ENCODE results near the gene ZNF30. TPM values are rescaled to one million over a fixed set of nuclear protein-coding genes. Genes with fewer than 3 reads are reported as not detected.
"Not testable (repeated sequence)": the region's sequence is repeated elsewhere in the genome, so short reads cannot be mapped to it uniquely, and the experiment has no call there.

Gene ZNF30
- total and polyA plus RNA-seq, 2 of the 4 experiments (the other 2 are of a cell fraction): 1.3 to 2.9 TPM

- CTCF ChIA-PET; H4K8ac ChIP-seq (ENCODE audit: low read depth in 2 of 2, low read length in 2 of 2); H2BK20ac ChIP-seq (ENCODE audit: low read depth, low read length); H3K4me1 ChIP-seq (ENCODE audit: control insufficient read depth, insufficient read depth, low read length); H3K9ac ChIP-seq (ENCODE audit: low read depth, low read length); DNase-seq; H2AK5ac ChIP-seq (ENCODE audit: low read depth, low read length); H3K56ac ChIP-seq (ENCODE audit: extremely low read depth, insufficient read depth, low read length); intact Hi-C loops (cut with micrococcal nuclease); H3K4me3 ChIP-seq (ENCODE audit: insufficient read depth, low read depth, low read length); H2AFZ ChIP-seq (replicated peaks; ENCODE audit: low read length, poor library complexity); H3K4me2 ChIP-seq (ENCODE audit: low read depth, low read length); ATAC-seq (ENCODE audit: low read depth); H3K4ac ChIP-seq (ENCODE audit: low read depth, low read length); BruUV-seq (replicated peaks); H4K91ac ChIP-seq (ENCODE audit: insufficient read depth, low read depth, low read length); H4K5ac ChIP-seq (ENCODE audit: low read depth, low read length); H3K27me3 ChIP-seq (ENCODE audit: control insufficient read depth, insufficient read depth, low read length); H2AK9ac ChIP-seq (replicated peaks; ENCODE audit: low read depth, low read length, poor library complexity); in situ Hi-C loops (cut with MboI; ENCODE audit: low sequenced_read_pairs); H3K36me3 ChIP-seq (ENCODE audit: control insufficient read depth, insufficient read depth, low read length); dilution Hi-C loops (cut with HindIII; ENCODE audit: low sequenced_read_pairs, unreplicated experiment); H2BK5ac ChIP-seq (ENCODE audit: low read depth, low read length, poor library complexity, severe bottlenecking); H3K23ac ChIP-seq (ENCODE audit: low read depth, low read length); H3K18ac ChIP-seq (ENCODE audit: low read depth, low read length); H2BK15ac ChIP-seq (ENCODE audit: low read depth, low read length); H3K27ac ChIP-seq (ENCODE audit: insufficient read depth, low read length); H3K14ac ChIP-seq (replicated peaks; ENCODE audit: low read depth, low read length); H2BK120ac ChIP-seq (ENCODE audit: low read depth, low read length): not testable (repeated sequence)
- Histone ChIP-seq H3K79me1 (ENCODE audit: low read depth in 1 of 2, low read length in 2 of 2) (peaks cover 21 to 32% of the 10 kb centered on the region in 2 experiments), H4K20me1 (ENCODE audit: insufficient read depth, low read length) (peaks cover 16% of the 10 kb centered on the region), H3K9me3 (ENCODE audit: control insufficient read depth, insufficient read depth, low read length) (peaks cover 10% of the 10 kb centered on the region), H3K9me1 (ENCODE audit: insufficient read depth, low read length) (peaks cover 20% of the 10 kb centered on the region)
- 50% methylated on average over 2 of the region's 5 CpGs; no CpG with 5 or more reads in 1 of the 2 experiments for WGBS, 2 experiments (ENCODE audit: extremely low coverage in 2 of 2, insufficient read length in 1 of 2)
- POLR2A ChIA-PET (ENCODE audit: unreplicated experiment): interaction anchor here (0.6 kb wide), 1 partner anchor 22 kb away, joined by 9 read pairs; no protein-coding TSS in a partner anchor
Observed at GRCh38 chr19:34965505-34965904, 38.8 kb downstream of the ZNF30 start.
